A204.1 (cell line): ENCODE data around the gene ECPAS.
"Not testable (repeated sequence)": the region's sequence is repeated elsewhere in the genome, so short reads cannot be mapped to it uniquely, and the experiment has no call there.

Experiments
- FAIRE-seq: peaks from 2 replicates; lab custom pipeline; 2012; peaks lifted over from hg19 to GRCh38; lab: Jason Lieb, UNC

Gene ECPAS, protein sequence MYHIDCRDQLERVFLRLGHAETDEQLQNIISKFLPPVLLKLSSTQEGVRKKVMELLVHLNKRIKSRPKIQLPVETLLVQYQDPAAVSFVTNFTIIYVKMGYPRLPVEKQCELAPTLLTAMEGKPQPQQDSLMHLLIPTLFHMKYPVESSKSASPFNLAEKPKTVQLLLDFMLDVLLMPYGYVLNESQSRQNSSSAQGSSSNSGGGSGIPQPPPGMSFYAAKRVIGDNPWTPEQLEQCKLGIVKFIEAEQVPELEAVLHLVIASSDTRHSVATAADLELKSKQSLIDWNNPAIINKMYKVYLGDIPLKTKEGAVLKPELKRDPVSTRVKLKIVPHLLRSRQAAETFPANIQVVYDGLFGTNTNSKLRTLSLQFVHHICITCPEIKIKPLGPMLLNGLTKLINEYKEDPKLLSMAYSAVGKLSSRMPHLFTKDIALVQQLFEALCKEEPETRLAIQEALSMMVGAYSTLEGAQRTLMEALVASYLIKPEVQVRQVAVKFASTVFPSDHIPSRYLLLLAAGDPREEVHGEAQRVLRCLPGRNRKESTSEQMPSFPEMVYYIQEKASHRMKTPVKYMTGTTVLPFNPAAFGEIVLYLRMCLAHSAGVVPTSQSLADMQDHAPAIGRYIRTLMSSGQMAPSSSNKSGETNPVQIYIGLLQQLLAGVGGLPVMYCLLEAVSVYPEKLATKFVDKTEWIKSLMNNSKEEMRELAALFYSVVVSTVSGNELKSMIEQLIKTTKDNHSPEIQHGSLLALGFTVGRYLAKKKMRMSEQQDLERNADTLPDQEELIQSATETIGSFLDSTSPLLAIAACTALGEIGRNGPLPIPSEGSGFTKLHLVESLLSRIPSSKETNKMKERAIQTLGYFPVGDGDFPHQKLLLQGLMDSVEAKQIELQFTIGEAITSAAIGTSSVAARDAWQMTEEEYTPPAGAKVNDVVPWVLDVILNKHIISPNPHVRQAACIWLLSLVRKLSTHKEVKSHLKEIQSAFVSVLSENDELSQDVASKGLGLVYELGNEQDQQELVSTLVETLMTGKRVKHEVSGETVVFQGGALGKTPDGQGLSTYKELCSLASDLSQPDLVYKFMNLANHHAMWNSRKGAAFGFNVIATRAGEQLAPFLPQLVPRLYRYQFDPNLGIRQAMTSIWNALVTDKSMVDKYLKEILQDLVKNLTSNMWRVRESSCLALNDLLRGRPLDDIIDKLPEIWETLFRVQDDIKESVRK (N-terminal part only)

DNA sequence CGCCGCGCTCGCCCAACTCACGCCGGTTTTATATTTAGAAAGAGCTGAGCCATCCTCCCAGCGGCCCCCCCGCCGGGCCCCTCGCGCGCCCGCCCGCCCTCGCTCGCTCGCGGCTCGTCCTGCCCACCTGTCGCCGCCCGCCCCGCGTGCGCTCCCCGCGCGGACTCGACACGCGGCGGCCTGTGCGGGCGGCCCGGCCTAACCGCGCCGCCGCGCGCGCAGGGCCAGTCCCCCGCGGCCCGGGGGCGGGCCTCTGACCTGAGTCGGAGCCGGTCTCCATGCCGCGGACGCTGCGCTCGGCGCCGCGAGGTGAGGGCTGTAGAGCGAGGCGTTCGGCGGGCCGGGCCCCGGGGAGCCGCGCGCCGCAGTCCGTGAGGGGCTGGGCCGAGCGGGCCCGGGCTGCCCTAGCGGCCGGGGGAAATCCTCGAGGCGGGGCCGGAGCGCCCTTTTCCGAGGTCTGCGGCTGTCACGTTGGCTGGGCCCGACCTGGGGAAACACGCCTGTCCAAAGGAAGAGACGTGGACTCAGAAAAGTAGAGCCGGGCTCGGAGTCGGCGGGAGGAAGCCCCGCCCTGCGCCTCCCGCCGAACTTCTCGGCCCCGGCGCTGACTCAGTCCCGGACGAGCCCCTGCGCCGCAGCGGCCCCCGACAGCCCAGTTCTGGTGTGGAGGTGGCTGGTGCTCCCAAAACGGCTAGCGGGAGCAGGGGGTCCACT, at the start of gene ECPAS:
Gene ECPAS, minus strand, starts transcription at position 526 of the 714 bp plus-strand sequence. CDS start 11,465 bp downstream, outside the sequence.
- FAIRE-seq = no peak

DNA sequence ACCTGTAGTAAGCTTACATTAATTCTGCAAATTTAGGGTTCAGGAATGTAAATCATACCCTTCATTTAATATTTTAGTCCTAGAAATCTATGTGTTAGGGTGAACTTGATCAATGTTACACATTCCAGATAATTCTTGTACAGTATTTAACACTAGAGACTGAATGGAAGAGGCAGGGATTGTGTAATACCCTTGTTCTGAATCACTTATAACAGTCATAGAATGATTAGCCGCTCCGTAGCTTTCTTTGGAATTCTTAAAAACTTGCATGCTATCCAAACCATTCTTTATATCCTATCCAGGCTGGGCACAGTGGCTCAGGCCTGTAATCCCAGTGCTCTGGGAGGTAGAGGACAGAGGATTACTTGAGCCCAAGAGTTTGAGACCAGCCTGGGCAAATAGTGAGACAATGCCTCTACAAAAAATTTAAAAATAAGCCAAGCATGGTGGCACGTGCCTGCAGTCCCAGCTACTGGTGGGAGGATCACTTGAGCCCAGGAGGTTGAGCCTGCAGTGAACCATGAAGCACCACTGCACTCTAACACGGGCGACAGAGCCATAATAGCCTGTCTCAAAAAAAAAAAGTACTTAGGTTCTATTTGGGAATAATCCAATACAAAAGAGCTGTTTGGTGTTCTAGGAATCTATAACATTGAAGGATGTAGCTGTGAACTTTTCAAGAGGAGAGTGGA, 49.1 kb upstream of the ECPAS start:
- FAIRE-seq = no peak

GRCh38 chr9:111531716-111532115, 47.5 kb upstream of the ECPAS start:
- no peak for FAIRE-seq

DNA sequence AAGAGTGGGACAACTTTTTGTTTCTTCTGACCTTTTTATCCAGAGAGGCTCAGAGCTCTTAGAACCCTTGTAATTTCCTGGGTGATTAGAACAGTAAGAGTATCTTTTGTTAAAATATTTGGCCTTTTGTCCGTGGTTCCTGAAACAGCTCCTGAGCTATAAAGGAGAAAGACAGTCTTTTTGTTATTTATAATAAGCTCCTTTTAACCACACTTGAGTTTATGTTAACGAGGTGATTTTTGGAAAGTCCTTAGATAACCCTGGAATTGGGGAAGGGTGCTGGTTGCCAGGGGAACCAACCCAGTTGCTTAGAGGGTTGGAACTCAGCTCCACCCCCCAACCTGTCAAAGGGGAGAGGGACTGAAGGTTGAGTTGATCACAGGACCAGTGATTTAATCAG, 45.6 kb upstream of the ECPAS start:
- no peak for FAIRE-seq

GRCh38 chr9:111527347-111527746, 43.2 kb upstream of the ECPAS start:
- FAIRE-seq = no peak

- FAIRE-seq = peak; percentile 88
Measured at GRCh38 chr9:111525056-111525977, 41.1 kb upstream of the ECPAS start, which contains the start of gene ZNF483. Gene ZNF483 (plus strand): TSS chr9:111525179. CDS start chr9:111527396, 2,217 bp downstream.

- no peak for FAIRE-seq
Measured at GRCh38 chr9:111524731-111525055, 40.5 kb upstream of the ECPAS start.

DNA sequence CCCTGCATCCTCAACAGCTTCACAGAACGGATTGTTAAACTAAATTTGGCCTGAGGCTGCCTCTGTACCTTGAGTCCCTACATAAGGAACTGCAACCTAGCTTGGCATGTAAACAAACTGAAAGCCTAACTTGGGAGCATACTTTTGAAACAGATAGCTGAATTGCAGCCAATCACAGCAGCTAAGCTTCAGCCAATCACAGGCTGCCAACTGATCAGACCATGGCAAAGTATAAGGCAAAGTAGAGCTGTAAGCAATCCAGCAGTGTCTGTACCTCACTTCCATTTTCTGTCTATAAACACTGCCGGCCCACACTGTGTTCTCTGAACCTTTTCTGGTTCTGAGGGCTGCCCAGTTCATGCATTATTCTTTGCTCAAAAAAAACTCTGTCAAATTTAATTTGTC, 31.9 kb upstream of the ECPAS start:
- no peak for FAIRE-seq

DNA sequence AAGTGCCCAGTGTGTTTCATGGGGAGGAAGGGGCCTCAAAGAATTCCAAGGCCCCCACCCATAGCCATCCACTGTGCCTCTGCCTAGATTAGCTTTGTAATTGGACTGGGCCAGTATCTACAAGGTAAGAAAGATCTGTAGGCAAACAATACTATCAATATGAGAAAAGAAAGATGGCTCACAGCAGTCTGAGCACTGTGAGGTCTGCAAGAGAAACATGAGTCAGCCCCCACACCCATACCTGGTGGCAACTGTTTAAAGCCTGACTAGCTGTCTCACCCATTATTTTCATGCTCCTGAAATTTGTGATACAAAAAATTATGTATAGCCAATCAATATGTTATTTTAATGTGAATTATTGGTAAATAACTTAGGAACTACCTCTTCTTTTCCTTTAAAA, 30.8 kb upstream of the ECPAS start:
- no peak for FAIRE-seq

GRCh38 chr9:111511581-111511980, 27.4 kb upstream of the ECPAS start:
- FAIRE-seq = not testable (repeated sequence)

GRCh38 chr9:111502506-111502905, 18.3 kb upstream of the ECPAS start:
- no peak for FAIRE-seq

DNA sequence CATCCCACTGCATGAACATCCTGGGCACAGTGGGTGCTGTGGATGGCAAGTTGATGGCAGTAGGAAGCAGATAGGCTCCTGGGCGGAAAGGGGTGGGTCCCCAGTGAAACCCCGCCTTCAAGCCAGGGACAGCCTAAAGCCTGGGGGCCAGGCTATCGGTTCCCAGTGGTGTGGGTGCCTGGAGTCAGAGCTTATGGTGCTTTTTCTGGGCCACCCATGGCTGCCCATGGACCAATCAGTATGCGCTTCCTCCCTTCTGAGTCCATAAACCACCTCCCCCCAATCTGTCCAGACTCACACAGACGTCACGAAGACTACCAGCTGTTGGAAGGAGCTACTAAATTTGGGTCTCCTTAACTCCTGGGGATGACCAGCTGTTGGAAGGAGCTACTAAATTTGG, 17.5 kb upstream of the ECPAS start:
- no peak for FAIRE-seq

DNA sequence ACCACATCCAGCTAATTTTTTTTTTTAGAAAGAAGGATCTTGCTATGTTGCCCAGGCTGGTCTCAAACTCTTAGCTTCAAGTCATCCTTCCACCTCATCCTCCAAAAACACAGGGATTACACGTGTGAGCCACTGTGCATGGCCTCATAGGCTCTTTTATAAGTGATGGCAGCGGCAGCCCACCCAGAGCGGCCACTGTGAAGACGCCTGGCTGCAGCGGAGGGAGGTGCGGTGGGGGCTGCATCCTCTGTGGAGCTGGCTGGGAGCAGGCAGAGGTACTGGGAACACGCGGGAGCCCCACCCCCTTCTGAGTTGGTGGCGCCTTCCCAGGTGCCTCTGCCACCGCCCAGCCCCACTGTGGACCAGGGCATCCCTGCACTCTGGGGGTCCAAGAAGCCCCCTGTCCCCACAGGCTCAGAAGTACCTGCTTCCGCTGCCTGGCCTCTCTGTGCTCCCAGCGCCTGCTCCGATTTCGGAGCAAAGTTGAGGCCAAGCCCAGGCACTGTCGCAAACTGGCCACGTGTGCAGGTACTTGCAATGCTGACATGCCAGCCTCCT, 16.9 kb upstream of the ECPAS start:
- no peak for FAIRE-seq

DNA sequence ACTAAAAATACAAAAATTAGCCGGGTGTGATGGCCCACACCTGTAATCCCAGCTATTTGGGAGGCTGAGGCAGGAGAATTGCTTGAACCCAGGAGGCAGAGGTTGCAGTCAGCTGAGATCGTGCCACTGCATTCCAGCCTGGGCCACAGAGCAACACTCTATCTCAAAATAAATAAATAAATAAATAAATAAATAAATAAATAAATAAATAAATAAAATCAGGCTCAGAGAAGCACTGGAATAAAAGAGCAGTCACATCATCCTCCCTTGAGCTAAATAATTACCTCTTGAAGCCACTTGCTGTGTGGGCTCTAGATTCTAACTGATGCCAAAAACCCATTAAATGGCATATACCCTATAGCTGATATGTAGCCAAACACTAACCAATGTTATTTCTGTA, 13.0 kb upstream of the ECPAS start:
- not testable (repeated sequence) for FAIRE-seq

GRCh38 chr9:111484572-111484894, 350 bp upstream of the ECPAS start:
- no peak for FAIRE-seq

DNA sequence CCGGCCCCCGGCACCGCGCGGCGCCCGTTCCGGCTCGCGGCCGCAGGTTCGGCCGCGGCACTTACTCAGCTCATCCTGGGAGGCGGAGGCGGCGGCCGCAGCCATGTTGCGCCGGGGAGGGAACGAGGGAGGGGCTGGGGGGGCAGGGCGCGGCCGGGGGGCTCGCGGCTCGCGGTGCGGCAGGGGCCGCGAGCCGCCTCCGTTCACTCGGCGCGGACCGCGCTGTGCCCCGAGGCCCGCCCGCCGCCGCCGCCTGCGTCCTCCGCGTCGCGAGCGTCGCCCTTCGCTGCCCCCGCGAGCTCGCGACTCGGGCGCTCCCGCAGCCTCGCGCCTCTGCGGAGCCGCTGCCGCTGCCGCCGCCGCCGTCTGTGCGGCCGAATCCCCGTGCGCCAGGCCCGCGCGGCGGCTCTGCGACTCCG, 735 bp downstream of the ECPAS start:
- FAIRE-seq = no peak

- no peak for FAIRE-seq
Measured at GRCh38 chr9:111482694-111483438, 1.3 kb downstream of the ECPAS start.

DNA sequence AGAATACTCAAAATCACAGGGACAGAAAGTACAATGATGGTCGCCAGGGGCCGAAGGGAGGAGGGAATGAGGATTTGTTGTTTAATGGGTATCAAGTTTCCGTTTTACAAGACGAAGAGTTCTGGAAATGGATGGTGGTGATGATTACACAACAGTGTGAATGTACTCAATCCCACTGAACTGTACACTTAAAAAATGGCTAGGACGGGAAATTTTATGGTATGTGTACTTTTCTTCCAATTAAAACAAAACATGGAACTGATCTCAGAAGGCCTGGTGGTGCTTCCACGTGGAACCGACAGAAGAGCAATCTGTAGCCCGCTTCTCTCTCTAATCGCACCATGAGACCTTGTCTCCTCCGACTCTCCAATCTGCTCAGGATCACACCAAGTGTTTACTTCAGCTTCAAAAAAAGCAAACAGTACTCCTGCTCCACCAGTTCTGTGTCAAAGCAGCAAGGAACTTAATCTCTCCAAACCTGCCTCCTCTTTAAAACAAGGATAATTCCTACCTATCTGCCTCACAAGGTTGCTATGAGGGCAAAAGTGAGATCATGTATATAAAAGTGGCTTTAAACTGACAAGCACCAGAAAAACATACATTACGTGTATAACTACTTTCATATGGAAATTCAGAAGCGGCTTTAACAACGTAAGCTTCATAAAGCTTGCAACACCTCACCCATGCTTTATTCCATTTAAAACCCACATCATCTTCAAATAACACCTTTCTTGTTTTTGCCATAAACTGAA, 2.1 kb downstream of the ECPAS start:
- no peak for FAIRE-seq

GRCh38 chr9:111477677-111478076, 6.5 kb downstream of the ECPAS start:
- FAIRE-seq = no peak
